Natural killer cell (primary cell): ENCODE results near the gene CACYBP. TPM values are rescaled to one million over a fixed set of nuclear protein-coding genes. Genes with fewer than 3 reads are reported as not detected.
"Not testable (repeated sequence)": the region's sequence is repeated elsewhere in the genome, so short reads cannot be mapped to it uniquely, and the experiment has no call there.

Source experiments
- ATAC-seq, 3 donors: fragments of 150-1000 bp in 2 of 3; fragments of 200-7000 bp in 1 of 3; cut with Tn5 transposase; 1 replicate in 1 of 3; 2 replicates in 2 of 3; pipeline ENCODE4 v1.10.0; 2021; ENCODE audit warnings: mild to moderate bottlenecking in 2 of 3, moderate library complexity in 2 of 3
- DNase-seq, 2 donors: peaks; one replicate each; pipeline versions ENCODE4 v3.0.0 to v3.0.0-alpha.2; 2013 to 2021; ENCODE audit warnings: mixed read lengths in 1 of 2
- H3K27ac ChIP-seq: one replicate; pipeline ENCODE4 v1.5.1; 2013; ENCODE audit warnings: mild to moderate bottlenecking, low read length
- H3K27me3 ChIP-seq: one replicate; pipeline ENCODE4 v1.6.1; 2013; ENCODE audit warnings: low read length; ENCODE audit not compliant: control insufficient read depth, insufficient read depth
- H3K36me3 ChIP-seq: one replicate; pipeline ENCODE4 v1.6.1; 2013; ENCODE audit warnings: low read length; ENCODE audit not compliant: control insufficient read depth, insufficient read depth
- H3K4me1 ChIP-seq: one replicate; pipeline ENCODE4 v1.6.1; 2013; ENCODE audit warnings: low read length; ENCODE audit not compliant: control insufficient read depth, insufficient read depth
- H3K4me3 ChIP-seq: one replicate; pipeline ENCODE4 v1.5.1; 2013; ENCODE audit warnings: low read length
- H3K9me3 ChIP-seq: one replicate; pipeline ENCODE4 v1.6.1; 2013; ENCODE audit warnings: low read length; ENCODE audit not compliant: control insufficient read depth, insufficient read depth
- H3K27ac Mint-ChIP-seq, 2 donors: one replicate each; pipeline ENCODE4 v1.8.0; 2022; ENCODE audit warnings: mild to moderate bottlenecking in 2 of 2, mixed read lengths in 2 of 2, moderate library complexity in 1 of 2
- H3K27me3 Mint-ChIP-seq, 2 donors: one replicate each; pipeline ENCODE4 v1.8.0; 2022; ENCODE audit warnings: low read depth in 2 of 2, mixed read lengths in 2 of 2
- H3K36me3 Mint-ChIP-seq: one replicate; pipeline ENCODE4 v1.8.0; 2022; ENCODE audit warnings: mixed read lengths
- H3K4me1 Mint-ChIP-seq, 2 donors: one replicate each; pipeline ENCODE4 v1.8.0; 2022; ENCODE audit warnings: mixed read lengths in 2 of 2
- H3K4me3 Mint-ChIP-seq: one replicate; pipeline ENCODE4 v1.8.0; 2022; ENCODE audit warnings: mild to moderate bottlenecking, moderate library complexity, mixed read lengths
- H3K9me3 Mint-ChIP-seq, 2 donors: one replicate each; pipeline ENCODE4 v1.8.0; 2022; ENCODE audit warnings: mixed read lengths in 2 of 2
- WGBS: methylation state at CpG from one replicate; pipeline ENCODE4 v1.1.7; 2013; ENCODE audit warnings: missing lambda C conversion rate; ENCODE audit not compliant: insufficient coverage; 5-methylcytosine and 5-hydroxymethylcytosine counted together
- intact Hi-C: fragments of 100-400 bp; cut with micrococcal nuclease; formaldehyde crosslinking; loops from one replicate; pipeline ENCODE4 v1.14.2; 2022
- total RNA-seq, 4 donors: library from RNA; stranded (reverse); fragments of 120-200 nt in 1 of 4; gene quantifications; one replicate each; pipeline versions ENCODE4 v1.2.3 to v1.2.4, GENCODE V29; 2013 to 2022
- TF ChIP-seq, protein P1 (sequence below): fragments of 200-600 bp; IDR thresholded peaks from one replicate; pipeline ENCODE4 v1.8.0; 2022; ENCODE audit warnings: antibody characterized with exemption

CACYBP gene
- total RNA-seq, 3 donors from 2014 or later (not counting 1 experiment from before 2014, with no cell fraction given) = 43.8 to 55.4 (median 51.9) TPM

DNA sequence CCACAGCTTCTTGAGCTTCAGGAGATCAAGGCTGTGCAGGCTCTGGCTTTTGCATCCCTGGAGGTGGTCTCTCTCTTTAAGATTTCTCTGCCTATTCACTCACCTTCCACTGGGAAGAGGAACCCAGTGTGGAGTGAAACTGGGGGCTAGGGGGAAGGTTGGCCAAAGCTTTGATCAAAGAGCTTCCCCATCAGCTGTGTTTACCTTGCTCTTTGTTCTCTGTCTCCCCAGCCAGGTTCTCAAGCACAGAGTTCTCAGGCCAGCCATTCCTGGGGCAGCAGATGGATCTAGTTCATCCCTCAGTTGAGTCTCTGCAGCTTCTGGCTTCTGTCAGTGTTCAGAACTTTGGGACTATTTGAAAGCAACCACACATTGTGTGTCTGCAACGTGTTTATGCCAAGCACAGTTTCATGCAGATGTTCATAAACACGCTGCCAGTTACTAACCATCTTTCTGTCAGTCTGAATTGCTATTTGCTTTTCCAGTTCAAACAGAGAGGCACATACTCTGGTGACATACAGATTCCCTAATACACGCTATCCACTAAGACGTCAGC lies 40.7 kb downstream of the CACYBP start:
- ATAC-seq (no peak), DNase-seq (no peak)
- no peaks in the 10 kb centered on the region for H3K9me3 ChIP-seq
- Mint-ChIP-seq H3K36me3 (no peaks in the 10 kb centered on the region), H3K4me1 (no peaks in the 10 kb centered on the region), H3K27ac (no peak overlapping the region), H3K27me3 (peaks cover 7 to 29% of the 10 kb centered on the region in 2 donors), H3K4me3 (no peak overlapping the region), H3K9me3 (no peaks in the 10 kb centered on the region)
- intact Hi-C loops = no loop called here
- H3K4me3 ChIP-seq = no peak overlapping the region
- H3K27me3 ChIP-seq = no peaks in the 10 kb centered on the region
- no peak overlapping the region for H3K27ac ChIP-seq
- no peaks in the 10 kb centered on the region for H3K4me1 ChIP-seq
- 67% methylated on average over 4 of the region's 4 CpGs for WGBS
- H3K36me3 ChIP-seq = no peaks in the 10 kb centered on the region
- TF ChIP-seq, protein P1, sequence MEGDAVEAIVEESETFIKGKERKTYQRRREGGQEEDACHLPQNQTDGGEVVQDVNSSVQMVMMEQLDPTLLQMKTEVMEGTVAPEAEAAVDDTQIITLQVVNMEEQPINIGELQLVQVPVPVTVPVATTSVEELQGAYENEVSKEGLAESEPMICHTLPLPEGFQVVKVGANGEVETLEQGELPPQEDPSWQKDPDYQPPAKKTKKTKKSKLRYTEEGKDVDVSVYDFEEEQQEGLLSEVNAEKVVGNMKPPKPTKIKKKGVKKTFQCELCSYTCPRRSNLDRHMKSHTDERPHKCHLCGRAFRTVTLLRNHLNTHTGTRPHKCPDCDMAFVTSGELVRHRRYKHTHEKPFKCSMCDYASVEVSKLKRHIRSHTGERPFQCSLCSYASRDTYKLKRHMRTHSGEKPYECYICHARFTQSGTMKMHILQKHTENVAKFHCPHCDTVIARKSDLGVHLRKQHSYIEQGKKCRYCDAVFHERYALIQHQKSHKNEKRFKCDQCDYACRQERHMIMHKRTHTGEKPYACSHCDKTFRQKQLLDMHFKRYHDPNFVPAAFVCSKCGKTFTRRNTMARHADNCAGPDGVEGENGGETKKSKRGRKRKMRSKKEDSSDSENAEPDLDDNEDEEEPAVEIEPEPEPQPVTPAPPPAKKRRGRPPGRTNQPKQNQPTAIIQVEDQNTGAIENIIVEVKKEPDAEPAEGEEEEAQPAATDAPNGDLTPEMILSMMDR = no peak

DNA sequence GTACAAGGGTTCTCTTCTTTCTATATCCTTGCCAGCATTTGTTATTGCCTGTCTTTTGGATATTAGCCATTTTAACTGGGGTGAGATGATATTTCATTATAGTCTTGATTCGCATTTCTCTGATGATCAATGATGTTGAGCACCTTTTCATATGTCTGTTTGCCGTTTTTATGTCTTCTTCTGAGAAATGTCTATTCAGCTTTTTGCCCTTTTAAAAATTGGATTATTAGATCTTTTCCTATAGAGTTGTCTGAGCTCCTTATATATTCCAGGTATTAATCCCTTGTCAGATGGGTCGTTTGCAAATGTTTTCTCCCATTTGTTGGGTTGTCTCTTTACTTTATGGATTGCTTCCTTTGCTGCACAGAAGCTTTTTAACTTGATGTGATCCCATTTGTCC lies 42.9 kb downstream of the CACYBP start:
- H3K27ac ChIP-seq = no peak overlapping the region
- no peaks in the 10 kb centered on the region for H3K9me3 ChIP-seq
- H3K4me1 Mint-ChIP-seq = no peaks in the 10 kb centered on the region
- 85% methylated on average over 3 of the region's 3 CpGs for WGBS
- peaks cover 13 to 34% of the 10 kb centered on the region in 2 donors for H3K27me3 Mint-ChIP-seq
- no peak for DNase-seq
- no peaks in the 10 kb centered on the region for H3K36me3 ChIP-seq
- H3K4me3 ChIP-seq = no peak overlapping the region
- H3K4me3 Mint-ChIP-seq = no peak overlapping the region
- TF ChIP-seq, protein P1 = no peak
- H3K27ac Mint-ChIP-seq = no peak overlapping the region
- intact Hi-C loops = no loop called here
- no peak for ATAC-seq
- no peaks in the 10 kb centered on the region for H3K4me1 ChIP-seq
- H3K9me3 Mint-ChIP-seq = no peaks in the 10 kb centered on the region
- H3K27me3 ChIP-seq = no peaks in the 10 kb centered on the region
- H3K36me3 Mint-ChIP-seq = no peaks in the 10 kb centered on the region

DNA sequence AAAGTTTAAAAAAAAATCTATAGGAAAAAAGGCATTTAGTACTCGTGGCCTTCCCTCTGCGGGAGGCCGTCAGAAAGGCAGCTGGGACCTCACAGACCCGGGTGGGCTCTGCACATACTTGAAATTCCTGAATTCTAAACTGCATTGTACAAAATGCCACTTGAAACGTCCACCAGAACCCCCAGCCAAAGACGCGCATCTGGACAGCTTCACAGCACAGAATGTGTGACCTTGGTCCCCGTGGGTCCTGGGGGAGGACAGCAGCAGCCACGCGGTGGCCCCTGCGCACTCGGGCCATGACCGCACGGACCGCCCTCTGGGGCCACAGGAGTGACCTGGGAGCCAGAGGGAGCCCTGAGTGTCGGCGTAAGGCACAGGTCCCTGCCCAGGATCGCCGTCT lies 44.1 kb downstream of the CACYBP start:
- 90% methylated on average over 19 of the region's 19 CpGs for WGBS
- Mint-ChIP-seq H3K27me3 (peaks cover 22 to 38% of the 10 kb centered on the region in 2 donors), H3K36me3 (no peaks in the 10 kb centered on the region), H3K9me3 (no peaks in the 10 kb centered on the region), H3K4me1 (no peaks in the 10 kb centered on the region), H3K27ac (no peak overlapping the region), H3K4me3 (no peak overlapping the region)
- no peaks in the 10 kb centered on the region for H3K4me1 ChIP-seq
- peaks cover 3% of the 10 kb centered on the region for H3K27me3 ChIP-seq
- DNase-seq = no peak
- no peaks in the 10 kb centered on the region for H3K36me3 ChIP-seq
- H3K27ac ChIP-seq = no peak overlapping the region
- H3K9me3 ChIP-seq = no peaks in the 10 kb centered on the region
- no peak overlapping the region for H3K4me3 ChIP-seq
- intact Hi-C loops = no loop called here
- no peak for ATAC-seq
- TF ChIP-seq, protein P1 = no peak

DNA sequence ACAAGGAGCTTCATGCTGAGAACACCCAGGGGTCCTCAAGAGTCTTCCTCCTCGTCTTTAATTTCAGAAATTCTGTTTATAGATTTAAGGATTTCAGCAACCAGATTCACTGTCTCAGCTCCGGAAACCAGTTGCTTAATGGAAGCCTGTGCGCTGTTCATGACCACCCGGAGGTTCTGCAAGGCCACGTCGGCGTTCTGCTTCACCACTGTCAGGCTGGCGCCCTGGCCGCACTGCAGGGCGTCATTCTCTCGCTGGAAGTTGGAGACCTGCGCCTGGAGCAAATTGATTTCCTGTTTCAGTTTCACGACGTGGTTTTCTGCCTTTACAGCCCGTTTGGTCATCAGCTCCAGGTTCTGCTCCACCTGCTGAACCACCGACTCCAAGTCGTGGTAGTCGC lies 44.8 kb downstream of the CACYBP start:
- H3K4me1 ChIP-seq, H3K36me3 Mint-ChIP-seq, H3K27me3 ChIP-seq, H3K9me3 Mint-ChIP-seq, H3K4me3 ChIP-seq, H3K9me3 ChIP-seq, H3K27ac ChIP-seq, DNase-seq, ATAC-seq, H3K27ac Mint-ChIP-seq, H3K4me1 Mint-ChIP-seq, intact Hi-C loops, H3K4me3 Mint-ChIP-seq, H3K36me3 ChIP-seq: not testable (repeated sequence)
- 83% methylated on average over 18 of the region's 18 CpGs for WGBS
- peaks cover 29 to 38% of the 10 kb centered on the region in 2 donors for H3K27me3 Mint-ChIP-seq
